ENCODE results near the gene ADSL. TPM values are rescaled to one million over a fixed set of nuclear protein-coding genes. Genes with fewer than 3 reads are reported as not detected.

Gene ADSL
- total and polyA plus RNA-seq, 2 of the 8 experiments (the other 6 are each of a cell fraction or from before 2014, with no cell fraction given): 197 to 218 TPM

DNA sequence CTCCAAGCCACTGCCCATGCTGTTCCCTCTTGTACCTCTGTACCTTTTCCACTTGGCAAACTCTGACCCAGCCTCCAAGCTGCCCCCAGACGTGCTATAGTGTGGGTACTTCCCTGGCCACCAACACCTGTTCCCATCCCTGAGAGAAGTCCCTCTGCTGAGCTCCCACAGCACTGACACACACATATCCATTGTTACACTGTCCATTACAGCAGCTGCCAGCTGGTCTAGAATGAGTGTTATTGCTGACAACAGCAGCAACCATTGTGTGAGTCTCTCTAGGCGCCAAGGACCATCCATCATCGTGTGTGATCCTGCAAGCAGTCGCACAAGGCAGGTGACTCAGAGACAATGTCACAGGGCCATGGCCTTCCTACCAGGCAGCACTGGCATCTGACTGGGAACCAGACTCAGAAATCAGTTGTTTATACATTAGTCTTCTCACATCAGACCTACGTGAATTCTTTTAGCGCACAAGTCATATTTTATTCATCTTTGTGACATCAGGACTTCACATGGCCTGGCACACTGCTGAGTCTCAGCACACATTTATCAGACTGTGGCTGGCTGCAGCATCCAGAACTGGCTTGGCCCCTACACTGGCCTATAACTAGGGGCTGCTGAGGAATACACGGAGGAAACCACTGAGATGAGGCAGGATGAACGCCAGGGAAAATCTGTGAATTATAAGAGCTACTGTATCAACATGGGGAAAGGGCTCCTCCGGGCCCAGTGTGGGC lies 80.5 kb downstream of the ADSL start:
- Histone ChIP-seq H3K9ac (replicated peaks in 1 of 4; ENCODE audit: extremely low read depth in 1 of 4, low read depth in 3 of 4, low read length in 3 of 4) (no peak overlapping the region), H2AFZ (ENCODE audit: low read length) (no peak overlapping the region), H3K27me3 (replicated peaks in 1 of 4; ENCODE audit: control insufficient read depth in 3 of 4, extremely low read depth in 1 of 4, insufficient read depth in 3 of 4, low read length in 3 of 4) (no peaks in the 10 kb centered on the region), H3K4me2 (ENCODE audit: insufficient read depth in 1 of 2, low read depth in 2 of 2, low read length in 2 of 2) (no peak overlapping the region), H3K56ac (replicated peaks; ENCODE audit: insufficient read length, low read depth, low read length) (no peak overlapping the region), H3K79me2 (ENCODE audit: control insufficient read depth in 1 of 2, insufficient read depth in 2 of 2, low read length in 2 of 2) (no peaks in the 10 kb centered on the region), H3K79me1 (ENCODE audit: low read depth, low read length) (no peaks in the 10 kb centered on the region; the same call in 1 of the 2 replicates), H3K18ac (ENCODE audit: extremely low read depth, low read length) (no peak overlapping the region), H3K23me2 (ENCODE audit: low read depth, low read length) (no peaks in the 10 kb centered on the region), H3K4me3 (ENCODE audit: extremely low read depth in 1 of 4, insufficient read depth in 2 of 4, low read depth in 3 of 4, low read length in 4 of 4) (no peak overlapping the region), H3K27ac (ENCODE audit: low read depth, low read length) (no peak overlapping the region), H3K36me3 (ENCODE audit: control insufficient read depth in 2 of 4, insufficient read depth in 4 of 4, low read length in 3 of 4) (peaks cover 0 to 24% (median 6%) of the 10 kb centered on the region in 4 experiments; a peak in 7 of 8 replicates), H2AK5ac (ENCODE audit: low read depth, low read length) (no peak overlapping the region), H2BK20ac (ENCODE audit: low read length) (no peak overlapping the region), H3K23ac (ENCODE audit: insufficient read length) (no peak overlapping the region), H3K4ac (replicated peaks; ENCODE audit: insufficient read length, low read depth, low read length) (no peak overlapping the region), H4K8ac (ENCODE audit: extremely low read depth, insufficient read depth, low read length) (no peak overlapping the region; the same call in 1 of the 2 replicates), H3K9me3 (ENCODE audit: insufficient read depth in 2 of 2, low read depth in 1 of 2, low read length in 1 of 2) (no peaks in the 10 kb centered on the region), H2BK15ac (ENCODE audit: low read length) (no peak overlapping the region), H4K5ac (ENCODE audit: insufficient read length, low read depth, low read length) (no peak overlapping the region), H4K91ac (replicated peaks; ENCODE audit: insufficient read length, low read length) (no peak overlapping the region), H2BK5ac (ENCODE audit: low read depth, low read length) (no peak overlapping the region), H3K4me1 (replicated peaks in 1 of 4; ENCODE audit: control insufficient read depth in 3 of 4, insufficient read depth in 4 of 4, low read length in 3 of 4) (no peaks in the 10 kb centered on the region), H2BK12ac (ENCODE audit: low read depth, low read length) (no peak overlapping the region), H2BK120ac (replicated peaks; ENCODE audit: low read depth, low read length) (no peak overlapping the region), H3K14ac (ENCODE audit: insufficient read length) (no peak overlapping the region), H4K20me1 (replicated peaks in 1 of 2; ENCODE audit: control insufficient read depth in 1 of 2, insufficient read depth in 2 of 2, low read length in 2 of 2) (peaks cover 0 to 3% of the 10 kb centered on the region in 2 experiments)
- 94% methylated on average over 9 of the region's 9 CpGs; no CpG with 5 or more reads in 1 of the 2 experiments for WGBS, 2 experiments (ENCODE audit: extremely low coverage in 1 of 2, insufficient coverage in 1 of 2, insufficient read length in 1 of 2, insufficient replicate concordance in 2 of 2, low coverage in 1 of 2, low lambda C conversion rate in 2 of 2, missing lambda C conversion rate in 1 of 2)
- DNase-seq (ENCODE audit: low read depth in 1 of 2, low spot score in 2 of 2) (no peak), FAIRE-seq (no peak)
- CTCF ChIA-PET (ENCODE audit: partially characterized antibody): interaction anchor here (0.5 to 5.3 kb wide), 6 partner anchors 10 to 275 kb away, joined by 3 to 57 read pairs (median 4); no protein-coding TSS in a partner anchor
- POLR2A ChIA-PET (ENCODE audit: partially characterized antibody): interaction anchor here (1.9 to 2.9 kb wide), 2 partner anchors 9 to 11 kb away, joined by 6 to 8 read pairs; no protein-coding TSS in a partner anchor
- TF ChIP-seq KDM5A (IDR thresholded peaks at IDR 0.05; ENCODE audit: low read length) (no peak), GABPA (IDR thresholded peaks at IDR 0.05; ENCODE audit: borderline replicate concordance, insufficient read depth, low read length) (no peak), SP4 (IDR thresholded peaks at IDR 0.05; ENCODE audit: low read length) (no peak), SRF (IDR thresholded peaks at IDR 0.05; ENCODE audit: low read depth, low read length) (no peak), TEAD4 (IDR thresholded peaks at IDR 0.05; ENCODE audit: low read depth, low read length) (no peak), HDAC2 (IDR thresholded peaks at IDR 0.05; ENCODE audit: borderline replicate concordance in 1 of 2, low read depth in 2 of 2, low read length in 2 of 2) (no peak), JUN (IDR thresholded peaks at IDR 0.05; ENCODE audit: low read depth, low read length) (no peak), EZH2 (IDR thresholded peaks at IDR 0.05; ENCODE audit: low read depth, low read length, severe bottlenecking) (no peak)
- TF ChIP-seq, protein P1, sequence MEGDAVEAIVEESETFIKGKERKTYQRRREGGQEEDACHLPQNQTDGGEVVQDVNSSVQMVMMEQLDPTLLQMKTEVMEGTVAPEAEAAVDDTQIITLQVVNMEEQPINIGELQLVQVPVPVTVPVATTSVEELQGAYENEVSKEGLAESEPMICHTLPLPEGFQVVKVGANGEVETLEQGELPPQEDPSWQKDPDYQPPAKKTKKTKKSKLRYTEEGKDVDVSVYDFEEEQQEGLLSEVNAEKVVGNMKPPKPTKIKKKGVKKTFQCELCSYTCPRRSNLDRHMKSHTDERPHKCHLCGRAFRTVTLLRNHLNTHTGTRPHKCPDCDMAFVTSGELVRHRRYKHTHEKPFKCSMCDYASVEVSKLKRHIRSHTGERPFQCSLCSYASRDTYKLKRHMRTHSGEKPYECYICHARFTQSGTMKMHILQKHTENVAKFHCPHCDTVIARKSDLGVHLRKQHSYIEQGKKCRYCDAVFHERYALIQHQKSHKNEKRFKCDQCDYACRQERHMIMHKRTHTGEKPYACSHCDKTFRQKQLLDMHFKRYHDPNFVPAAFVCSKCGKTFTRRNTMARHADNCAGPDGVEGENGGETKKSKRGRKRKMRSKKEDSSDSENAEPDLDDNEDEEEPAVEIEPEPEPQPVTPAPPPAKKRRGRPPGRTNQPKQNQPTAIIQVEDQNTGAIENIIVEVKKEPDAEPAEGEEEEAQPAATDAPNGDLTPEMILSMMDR (IDR thresholded peaks at IDR 0.05; ENCODE audit: control extremely low read depth in 1 of 3, insufficient read depth in 1 of 3, low read depth in 1 of 3, low read length in 3 of 3): no peak

All from H1 (cell line).